CD4-positive, CD25-positive, alpha-beta regulatory T cell (primary cell): ENCODE data around the gene KIF13A. TPM values are rescaled to one million over a fixed set of nuclear protein-coding genes. Genes with fewer than 3 reads are reported as not detected.
"Not testable (repeated sequence)": the region's sequence is repeated elsewhere in the genome, so short reads cannot be mapped to it uniquely, and the experiment has no call there.

Experiments
- ATAC-seq, 2 donors: fragments of 150-1000 bp; cut with Tn5 transposase; one replicate each; pipeline ENCODE4 v1.10.0; 2021; ENCODE audit warnings: low read depth in 2 of 2, moderate number of reproducible peaks in 2 of 2, moderate library complexity in 1 of 2
- DNase-seq, 3 donors: peaks; one replicate each; pipeline versions ENCODE4 v3.0.0 to v3.0.0-alpha.2; 2012 to 2022; ENCODE audit warnings: mixed read lengths in 1 of 3
- H3K27ac ChIP-seq: one replicate; pipeline ENCODE4 v1.7.0; 2013; ENCODE audit warnings: mild to moderate bottlenecking, low read length; ENCODE audit not compliant: insufficient read depth, poor library complexity, severe bottlenecking
- H3K27me3 ChIP-seq: one replicate; pipeline ENCODE4 v1.7.0; 2013; ENCODE audit warnings: low read length; ENCODE audit not compliant: control insufficient read depth, insufficient read depth
- H3K36me3 ChIP-seq: one replicate; pipeline ENCODE4 v1.7.0; 2013; ENCODE audit warnings: mild to moderate bottlenecking, low read length, moderate library complexity; ENCODE audit not compliant: control insufficient read depth, insufficient read depth
- H3K4me1 ChIP-seq: 2 replicates; pipeline ENCODE4 v1.7.0; 2013; ENCODE audit warnings: mild to moderate bottlenecking, low read length; ENCODE audit not compliant: insufficient read depth, control insufficient read depth, poor library complexity, severe bottlenecking
- H3K4me3 ChIP-seq: one replicate; pipeline ENCODE4 v1.7.0; 2013; ENCODE audit warnings: low read depth, mild to moderate bottlenecking, low read length, moderate library complexity
- H3K9me3 ChIP-seq, 2 experiments: 1 replicate in 1 of 2; 2 replicates in 1 of 2; pipeline ENCODE4 v1.7.0; 2013; ENCODE audit warnings: low read length in 2 of 2, mild to moderate bottlenecking in 1 of 2, moderate library complexity in 1 of 2; ENCODE audit not compliant: control insufficient read depth in 2 of 2
- H3K27ac Mint-ChIP-seq, 3 donors: one replicate each; pipeline ENCODE4 v1.8.0; 2020 to 2022; ENCODE audit warnings: mild to moderate bottlenecking in 3 of 3, mixed read lengths in 3 of 3, moderate library complexity in 2 of 3
- H3K27me3 Mint-ChIP-seq: one replicate; pipeline ENCODE4 v1.8.0; 2022; ENCODE audit warnings: mild to moderate bottlenecking, mixed read lengths
- H3K36me3 Mint-ChIP-seq: one replicate; pipeline ENCODE4 v1.8.0; 2020; ENCODE audit warnings: mixed read lengths
- H3K4me1 Mint-ChIP-seq, 4 donors: one replicate each; pipeline ENCODE4 v1.8.0; 2020 to 2022; ENCODE audit warnings: mixed read lengths in 4 of 4, mild to moderate bottlenecking in 1 of 4
- H3K4me3 Mint-ChIP-seq, 4 donors: one replicate each; pipeline ENCODE4 v1.8.0; 2020 to 2022; ENCODE audit warnings: mild to moderate bottlenecking in 4 of 4, mixed read lengths in 4 of 4, moderate library complexity in 3 of 4
- H3K9me3 Mint-ChIP-seq, 7 donors: one replicate each; pipeline ENCODE4 v1.8.0; 2020 to 2022; ENCODE audit warnings: mixed read lengths in 7 of 7, mild to moderate bottlenecking in 3 of 7, moderate library complexity in 2 of 7
- polyA plus RNA-seq, 4 donors: library from polyadenylated mRNA; unstranded; fragments of 300-500 nt; fragmentation: Illumina TruSeq; gene quantifications; one replicate each; pipeline ENCODE4 v1.2.3, GENCODE V29; 2021
- total RNA-seq: library from RNA; stranded (reverse); gene quantifications from one replicate; pipeline ENCODE4 v1.2.3, GENCODE V29; 2022

KIF13A gene
- total and polyA plus RNA-seq, 5 donors from 2014 or later, result 0.49 TPM; not detected in 4

DNA sequence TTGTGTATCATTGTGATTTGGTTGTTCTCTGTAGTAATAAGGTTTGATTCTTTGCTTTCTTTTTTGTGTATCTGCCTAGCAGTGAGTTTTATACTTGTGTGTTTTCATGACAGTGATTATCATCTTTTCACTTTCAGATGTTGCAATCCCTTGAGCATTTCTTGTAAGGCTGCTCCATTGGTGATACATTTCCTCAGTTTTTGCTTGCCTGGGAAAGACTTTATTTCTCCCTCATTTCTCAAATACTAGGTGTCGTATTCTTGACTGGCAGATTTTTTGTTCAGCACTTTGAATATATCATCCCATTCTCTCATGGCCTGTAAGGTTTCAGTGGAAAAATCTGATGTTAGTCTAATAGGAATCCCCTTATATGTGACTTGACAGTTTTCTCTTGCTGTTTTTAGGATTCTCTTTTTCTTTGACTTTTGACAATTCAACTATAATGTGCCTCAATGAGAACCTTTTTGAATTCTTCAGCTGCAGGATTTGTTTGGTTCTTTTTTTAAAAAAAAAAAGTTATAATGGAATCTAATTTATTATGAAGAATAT lies 249.7 kb downstream of the KIF13A start:
- Histone ChIP-seq H3K4me3 (no peak overlapping the region), H3K27ac (no peak overlapping the region), H3K9me3 (peaks cover 15 to 23% of the 10 kb centered on the region in 2 experiments), H3K36me3 (no peaks in the 10 kb centered on the region), H3K27me3 (no peaks in the 10 kb centered on the region), H3K4me1 (no peaks in the 10 kb centered on the region)
- Mint-ChIP-seq H3K4me3 (no peak overlapping the region), H3K27ac (no peak overlapping the region), H3K9me3 (peaks cover 2 to 28% (median 9%) of the 10 kb centered on the region in 7 donors), H3K36me3 (peaks cover 4% of the 10 kb centered on the region), H3K4me1 (no peaks in the 10 kb centered on the region), H3K27me3 (peaks cover 15% of the 10 kb centered on the region)
- ATAC-seq (no peak), DNase-seq (no peak)

DNA sequence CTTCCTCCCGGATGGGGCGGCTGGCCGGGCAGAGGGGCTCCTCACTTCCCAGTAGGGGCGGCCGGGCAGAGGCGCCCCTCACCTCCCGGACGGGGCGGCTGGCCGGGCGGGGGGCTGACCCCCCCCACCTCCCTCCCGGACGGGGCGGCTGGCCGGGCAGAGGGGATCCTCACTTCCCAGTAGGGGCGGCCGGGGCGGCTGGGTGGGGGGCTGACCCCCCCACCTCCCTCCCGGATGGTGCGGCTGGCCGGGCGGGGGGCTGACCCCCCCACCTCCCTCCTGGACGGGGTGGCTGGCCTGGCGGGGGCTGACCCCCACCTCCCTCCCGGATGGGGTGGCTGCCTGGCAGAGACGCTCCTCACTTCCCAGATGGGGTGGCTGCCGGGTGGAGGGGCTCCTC lies 252.1 kb downstream of the KIF13A start:
- not testable (repeated sequence) for H3K27ac Mint-ChIP-seq, H3K27ac ChIP-seq, H3K4me3 Mint-ChIP-seq, H3K27me3 Mint-ChIP-seq, H3K36me3 Mint-ChIP-seq, H3K4me1 ChIP-seq, DNase-seq, H3K4me1 Mint-ChIP-seq, H3K4me3 ChIP-seq, H3K27me3 ChIP-seq, ATAC-seq, H3K36me3 ChIP-seq
- H3K9me3 ChIP-seq, result peaks cover 15 to 23% of the 10 kb centered on the region in 2 experiments
- H3K9me3 Mint-ChIP-seq, result peaks cover 1 to 28% (median 8%) of the 10 kb centered on the region in 7 donors

DNA sequence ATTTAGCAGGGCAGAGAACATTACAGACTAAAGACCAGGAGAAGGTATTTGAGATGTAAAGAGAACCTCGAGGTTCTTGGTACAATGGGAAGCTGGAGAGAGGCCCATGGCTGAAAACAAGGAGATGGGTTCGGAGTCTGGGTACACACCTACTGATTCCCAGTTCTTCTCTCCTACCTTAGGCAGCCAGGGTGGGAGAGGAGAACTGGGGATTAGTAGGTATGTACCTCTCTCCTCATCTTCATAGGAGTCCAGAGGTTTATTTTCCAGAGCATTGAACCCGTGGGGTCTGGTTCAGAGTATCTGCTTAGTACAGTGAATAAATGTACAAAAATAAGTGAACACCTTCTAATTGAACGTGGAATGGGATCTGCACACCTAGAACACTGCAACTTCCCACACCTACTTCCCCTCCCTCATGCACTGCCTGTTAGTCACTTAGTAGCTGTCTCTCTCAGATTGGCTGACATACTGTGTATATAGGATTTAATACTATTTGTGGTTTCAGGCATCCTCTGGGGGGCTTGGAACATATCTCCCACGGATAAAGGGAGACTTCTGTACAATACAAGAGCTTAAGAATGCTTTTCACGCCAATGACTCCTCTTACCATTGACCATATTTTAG lies 257.2 kb downstream of the KIF13A start:
- H3K4me1 Mint-ChIP-seq, result no peaks in the 10 kb centered on the region
- peaks cover 0 to 3% (median 0%) of the 10 kb centered on the region in 7 donors for H3K9me3 Mint-ChIP-seq

DNA sequence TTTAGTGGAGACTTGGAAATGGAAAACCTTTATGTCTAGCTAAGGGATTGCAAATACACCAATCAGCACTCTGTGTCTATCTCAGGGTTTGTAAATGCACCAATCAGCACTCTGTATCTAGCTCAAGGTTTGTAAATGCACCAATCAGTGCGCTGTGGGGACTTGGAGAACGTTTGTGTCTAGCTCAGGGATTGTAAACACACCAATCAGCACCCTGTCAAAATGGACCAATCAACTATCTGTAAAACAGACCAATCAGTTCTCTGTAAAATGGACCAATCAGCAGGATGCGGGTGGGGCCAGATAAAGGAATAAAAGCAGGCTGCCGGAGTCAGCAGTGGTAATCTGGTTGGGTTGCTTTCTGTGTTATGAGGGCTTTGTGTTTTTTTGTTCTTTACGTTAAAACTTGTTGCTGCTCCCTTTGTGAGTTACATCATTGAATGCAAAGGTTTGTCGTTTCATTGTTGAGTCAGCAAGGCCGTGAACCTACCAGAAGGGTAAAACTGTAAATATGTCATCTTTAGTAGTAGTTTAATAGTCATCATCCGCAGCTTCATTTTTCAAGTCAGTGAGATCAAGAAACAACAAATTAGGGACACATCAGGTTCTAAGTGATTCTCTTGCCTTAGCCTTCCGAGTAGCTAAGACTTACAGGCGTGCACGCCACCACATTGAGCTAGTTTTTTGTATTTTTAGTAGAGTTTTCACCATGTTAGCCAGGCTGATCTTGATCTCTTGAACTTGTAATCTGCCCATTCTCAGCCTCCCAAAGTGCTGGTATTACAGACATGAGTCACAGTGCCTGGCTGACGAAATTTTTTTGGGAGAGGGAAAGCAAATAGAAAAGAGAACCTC lies 258.0 kb downstream of the KIF13A start:
- Mint-ChIP-seq H3K36me3 (no peaks in the 10 kb centered on the region), H3K27me3 (no peaks in the 10 kb centered on the region), H3K4me3 (no peak overlapping the region), H3K27ac (no peak overlapping the region), H3K9me3 (peaks cover 0 to 3% (median 0%) of the 10 kb centered on the region in 7 donors), H3K4me1 (no peaks in the 10 kb centered on the region)
- no peaks in the 10 kb centered on the region for H3K27me3 ChIP-seq
- H3K9me3 ChIP-seq, result no peaks in the 10 kb centered on the region
- H3K27ac ChIP-seq, result no peak overlapping the region
- H3K36me3 ChIP-seq, result no peaks in the 10 kb centered on the region
- H3K4me3 ChIP-seq, result no peak overlapping the region
- ATAC-seq (no peak), DNase-seq (no peak)
- no peaks in the 10 kb centered on the region for H3K4me1 ChIP-seq

More for the DNA sequence above, 257.2 kb downstream of the KIF13A start:
- H3K27ac ChIP-seq, result no peak overlapping the region
- H3K4me3 ChIP-seq, result no peak overlapping the region
- no peak for DNase-seq
- H3K36me3 ChIP-seq, result no peaks in the 10 kb centered on the region
- ATAC-seq, result no peak
- no peaks in the 10 kb centered on the region for H3K27me3 Mint-ChIP-seq
- no peaks in the 10 kb centered on the region for H3K27me3 ChIP-seq
- no peak overlapping the region for H3K4me3 Mint-ChIP-seq
- no peaks in the 10 kb centered on the region for H3K4me1 ChIP-seq
- H3K9me3 ChIP-seq, result no peaks in the 10 kb centered on the region
- no peak overlapping the region for H3K27ac Mint-ChIP-seq
- H3K36me3 Mint-ChIP-seq, result no peaks in the 10 kb centered on the region

DNA sequence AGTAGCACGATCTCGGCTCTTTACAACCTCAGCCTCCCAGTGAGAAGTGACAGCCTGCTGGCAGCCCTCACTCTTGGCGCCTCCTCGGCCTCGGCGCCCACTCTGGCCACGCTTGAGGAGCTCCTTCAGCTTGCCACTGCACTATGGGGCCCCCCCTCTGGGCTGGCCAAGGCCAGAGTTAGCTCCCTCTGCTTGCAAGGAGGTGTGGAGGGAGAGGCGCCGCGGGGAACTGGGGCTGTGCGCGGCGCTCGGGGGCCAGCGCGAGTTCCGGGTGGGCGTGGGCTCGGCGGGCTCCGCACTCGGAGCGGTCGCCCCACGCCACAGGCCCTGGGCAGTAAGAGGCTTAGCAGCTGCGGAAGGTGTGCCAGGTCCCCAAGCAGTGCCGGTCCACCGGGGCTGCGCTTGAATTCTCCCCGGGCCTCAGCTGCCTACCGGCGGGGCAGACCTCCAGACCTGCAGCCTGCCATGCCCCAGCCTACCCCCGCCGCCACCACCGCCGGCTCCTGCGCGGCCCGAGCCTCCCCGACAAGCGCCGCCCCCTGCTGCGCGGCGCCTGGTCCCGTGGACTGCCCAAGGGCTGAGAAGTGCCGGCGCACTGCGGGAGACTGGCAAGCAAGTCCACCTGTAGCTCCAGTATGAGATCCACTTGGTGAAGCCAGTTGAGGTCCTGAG lies 258.7 kb downstream of the KIF13A start:
- no peak overlapping the region for H3K27ac ChIP-seq
- no peak overlapping the region for H3K4me3 ChIP-seq
- H3K27me3 ChIP-seq, result no peaks in the 10 kb centered on the region
- no peaks in the 10 kb centered on the region for H3K9me3 ChIP-seq
- H3K4me3 Mint-ChIP-seq, result no peak overlapping the region
- no peaks in the 10 kb centered on the region for H3K4me1 Mint-ChIP-seq
- H3K9me3 Mint-ChIP-seq, result peaks cover 0 to 3% (median 0%) of the 10 kb centered on the region in 7 donors
- no peaks in the 10 kb centered on the region for H3K4me1 ChIP-seq
- H3K36me3 Mint-ChIP-seq, result no peaks in the 10 kb centered on the region
- DNase-seq (no peak), ATAC-seq (no peak)
- H3K27ac Mint-ChIP-seq, result no peak overlapping the region
- no peaks in the 10 kb centered on the region for H3K36me3 ChIP-seq
- peaks cover 4% of the 10 kb centered on the region for H3K27me3 Mint-ChIP-seq

DNA sequence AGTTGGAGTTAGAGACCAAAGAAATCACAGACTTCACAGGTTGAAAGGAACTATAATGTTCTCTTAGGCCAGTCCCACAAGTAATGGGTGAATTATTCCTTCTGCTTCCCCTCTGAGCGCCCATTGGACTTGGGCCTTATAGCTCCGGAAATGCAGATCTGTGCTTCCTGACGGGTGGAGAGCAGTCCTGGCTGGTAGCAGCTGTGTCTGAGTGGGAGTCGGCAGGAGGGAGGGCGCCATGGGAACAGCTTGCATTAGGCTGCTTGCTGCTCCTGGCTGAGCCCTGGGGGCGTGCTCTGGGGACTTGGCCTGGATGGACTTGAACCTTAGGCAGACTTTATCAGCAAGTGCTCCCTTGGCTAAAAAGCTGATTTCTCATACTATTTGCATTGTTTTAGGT lies 262.4 kb downstream of the KIF13A start:
- Mint-ChIP-seq H3K4me3 (no peak overlapping the region), H3K4me1 (no peaks in the 10 kb centered on the region), H3K27me3 (peaks cover 13% of the 10 kb centered on the region), H3K36me3 (no peaks in the 10 kb centered on the region), H3K27ac (no peak overlapping the region), H3K9me3 (peaks cover 0 to 3% (median 0%) of the 10 kb centered on the region in 7 donors)
- DNase-seq (no peak), ATAC-seq (no peak)
- H3K36me3 ChIP-seq, result no peaks in the 10 kb centered on the region
- H3K4me1 ChIP-seq, result no peaks in the 10 kb centered on the region
- H3K27ac ChIP-seq, result no peak overlapping the region
- no peaks in the 10 kb centered on the region for H3K27me3 ChIP-seq
- no peaks in the 10 kb centered on the region for H3K9me3 ChIP-seq
- H3K4me3 ChIP-seq, result no peak overlapping the region

DNA sequence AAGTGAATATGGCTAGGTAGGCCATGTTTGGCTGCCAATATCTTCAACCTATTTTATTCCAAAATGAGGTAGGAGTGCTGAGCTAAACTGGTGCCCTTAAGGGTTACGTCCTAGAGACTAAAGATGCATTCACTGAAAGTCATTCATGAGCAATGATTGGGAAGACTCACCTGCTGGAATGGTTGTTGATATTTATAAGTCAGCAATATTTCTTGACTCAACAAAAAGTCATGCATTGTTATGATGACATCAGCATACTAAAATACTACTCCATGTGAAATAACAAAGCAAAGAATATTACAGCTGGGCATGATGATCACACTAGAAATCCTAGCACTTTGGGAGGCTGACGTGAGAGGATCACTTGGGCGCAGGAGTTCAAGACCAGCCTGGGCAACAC lies 263.1 kb downstream of the KIF13A start:
- DNase-seq (no peak), ATAC-seq (no peak)
- H3K27ac Mint-ChIP-seq, result no peak overlapping the region
- no peak overlapping the region for H3K4me3 ChIP-seq
- H3K4me1 ChIP-seq, result no peaks in the 10 kb centered on the region
- no peaks in the 10 kb centered on the region for H3K9me3 ChIP-seq
- H3K36me3 ChIP-seq, result no peaks in the 10 kb centered on the region
- no peaks in the 10 kb centered on the region for H3K4me1 Mint-ChIP-seq
- no peaks in the 10 kb centered on the region for H3K36me3 Mint-ChIP-seq
- no peak overlapping the region for H3K27ac ChIP-seq
- H3K9me3 Mint-ChIP-seq, result peaks cover 0 to 3% (median 0%) of the 10 kb centered on the region in 7 donors
- H3K27me3 Mint-ChIP-seq, result peaks cover 14% of the 10 kb centered on the region
- no peak overlapping the region for H3K4me3 Mint-ChIP-seq
- no peaks in the 10 kb centered on the region for H3K27me3 ChIP-seq
